ENCODE measurements around the gene SYT13.

SYT13 gene

GRCh38 chr11:45204761-45205160 lies 81.4 kb downstream of the SYT13 start:
- TF ChIP-seq CTCF (IDR thresholded peaks at IDR 0.05) = no peak

GRCh38 chr11:45193695-45194094 lies 92.4 kb downstream of the SYT13 start:
- TF ChIP-seq CTCF (IDR thresholded peaks at IDR 0.05) = no peak
